ENCODE results near the gene GJA3. TPM values are rescaled to one million over a fixed set of nuclear protein-coding genes. Genes with fewer than 3 reads are reported as not detected.

Gene GJA3
- total RNA-seq, 1 experiment from 2014 or later: 0.92 TPM

- peak overlapping the region; percentile 55 for H3K4me2 ChIP-seq (ENCODE audit: insufficient read depth, insufficient read length, low read length)
- H3K4me1 ChIP-seq (ENCODE audit: insufficient read depth, low read length): no peaks in the 10 kb centered on the region
- no peak overlapping the region for H2BK20ac ChIP-seq (ENCODE audit: low read depth, low read length, poor library complexity, severe bottlenecking)
- H3K23ac ChIP-seq (ENCODE audit: insufficient read length, low read depth, low read length): no peak overlapping the region
- Mint-ChIP-seq H3K27me3 (ENCODE audit: low read depth) (peaks cover 93% of the 10 kb centered on the region), H3K36me3 (ENCODE audit: insufficient read depth in 1 of 3, low read depth in 3 of 3) (no peaks in the 10 kb centered on the region), H3K27ac (no peak overlapping the region), H3K9me3 (0 out of 5 replicates have a peak, but pooled peaks cover 0 to 2% of the 10 kb centered on the region in 2 experiments), H3K4me3 (peak overlapping the region; percentile 50 to 77), H3K4me1 (peaks cover 11 to 25% of the 10 kb centered on the region in 2 experiments)
- no peak overlapping the region for H3K9ac ChIP-seq (ENCODE audit: extremely low read depth, insufficient read length, low read length)
- H4K20me1 ChIP-seq (ENCODE audit: control insufficient read depth, insufficient read depth, insufficient read length): peaks cover 2% of the 10 kb centered on the region
- no peak overlapping the region for H3K27ac ChIP-seq (ENCODE audit: insufficient read length, low read depth, low read length)
- H3K14ac ChIP-seq (ENCODE audit: insufficient read depth, low read length): no peak overlapping the region; the same call in 1 of the 2 replicates
- H2AK5ac ChIP-seq (ENCODE audit: insufficient read length, low read length): no peak overlapping the region
- no peak overlapping the region for H4K5ac ChIP-seq (ENCODE audit: insufficient read length, low read depth, low read length)
- no CpG with 5 or more reads among the region's 53 CpGs for WGBS (ENCODE audit: extremely low coverage, insufficient read length, low lambda C conversion rate)
- H4K8ac ChIP-seq (replicated peaks; ENCODE audit: insufficient read length, low read depth, low read length): no peak overlapping the region
- H2BK12ac ChIP-seq (ENCODE audit: insufficient read length, low read depth, low read length): no peak overlapping the region
- no peak overlapping the region for H3K18ac ChIP-seq (ENCODE audit: insufficient read length, low read depth, low read length)
- H2BK15ac ChIP-seq (ENCODE audit: low read depth, low read length): no peak overlapping the region
- H4K91ac ChIP-seq (ENCODE audit: insufficient read length, low read depth, low read length): no peak overlapping the region
- no peak overlapping the region for H2BK120ac ChIP-seq (ENCODE audit: low read depth, low read length, poor library complexity, severe bottlenecking)
- H2AFZ ChIP-seq (ENCODE audit: low read length): no peak overlapping the region
- H3K79me1 ChIP-seq (ENCODE audit: insufficient read depth, low read depth, low read length, poor library complexity, severe bottlenecking): no peaks in the 10 kb centered on the region
- no peak overlapping the region for H3K4ac ChIP-seq (ENCODE audit: low read depth, low read length)
- H3K79me2 ChIP-seq (ENCODE audit: insufficient read depth, low read length): no peaks in the 10 kb centered on the region
- H3T11ph ChIP-seq (ENCODE audit: low read length): no peak overlapping the region
- H3K9me3 ChIP-seq (ENCODE audit: control insufficient read depth, low read depth, low read length): no peaks in the 10 kb centered on the region
- peaks cover 18% of the 10 kb centered on the region for H3K23me2 ChIP-seq (ENCODE audit: insufficient read length, low read depth, low read length, poor library complexity, severe bottlenecking)
- no peak for DNase-seq
- no peak overlapping the region for H3K56ac ChIP-seq (ENCODE audit: insufficient read length, low read depth, low read length)
- TF ChIP-seq, protein P1, sequence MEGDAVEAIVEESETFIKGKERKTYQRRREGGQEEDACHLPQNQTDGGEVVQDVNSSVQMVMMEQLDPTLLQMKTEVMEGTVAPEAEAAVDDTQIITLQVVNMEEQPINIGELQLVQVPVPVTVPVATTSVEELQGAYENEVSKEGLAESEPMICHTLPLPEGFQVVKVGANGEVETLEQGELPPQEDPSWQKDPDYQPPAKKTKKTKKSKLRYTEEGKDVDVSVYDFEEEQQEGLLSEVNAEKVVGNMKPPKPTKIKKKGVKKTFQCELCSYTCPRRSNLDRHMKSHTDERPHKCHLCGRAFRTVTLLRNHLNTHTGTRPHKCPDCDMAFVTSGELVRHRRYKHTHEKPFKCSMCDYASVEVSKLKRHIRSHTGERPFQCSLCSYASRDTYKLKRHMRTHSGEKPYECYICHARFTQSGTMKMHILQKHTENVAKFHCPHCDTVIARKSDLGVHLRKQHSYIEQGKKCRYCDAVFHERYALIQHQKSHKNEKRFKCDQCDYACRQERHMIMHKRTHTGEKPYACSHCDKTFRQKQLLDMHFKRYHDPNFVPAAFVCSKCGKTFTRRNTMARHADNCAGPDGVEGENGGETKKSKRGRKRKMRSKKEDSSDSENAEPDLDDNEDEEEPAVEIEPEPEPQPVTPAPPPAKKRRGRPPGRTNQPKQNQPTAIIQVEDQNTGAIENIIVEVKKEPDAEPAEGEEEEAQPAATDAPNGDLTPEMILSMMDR (conservative IDR thresholded peaks at IDR 0.05): no peak; the same call in 2 of the 3 replicates
- no peak overlapping the region for H2BK5ac ChIP-seq (ENCODE audit: insufficient read length, low read length)
- peaks cover 51% of the 10 kb centered on the region for H3K27me3 ChIP-seq (ENCODE audit: insufficient read depth, low read length)
Measured at GRCh38 chr13:20193162-20193906, 32.5 kb upstream of the GJA3 start.
